HepG2 (cell line): ENCODE results near the gene PRR14. TPM values are rescaled to one million over a fixed set of nuclear protein-coding genes. Genes with fewer than 3 reads are reported as not detected.
A peak's percentile ranks its signal among the peaks of the same experiment; 100 is the strongest.

Experiments used
- AHR ChIP-seq: IDR thresholded peaks from 2 replicates; pipeline ENCODE4 v1.6.1; 2018; ENCODE audit warnings: missing genetic modification reagents, missing compliant biosample characterization
- BORCS8-MEF2B ChIP-seq: sonication (generic); formaldehyde crosslinking; IDR thresholded peaks from 2 replicates; pipeline ENCODE4 v1.8.0; 2022; ENCODE audit warnings: mild to moderate bottlenecking, missing genetic modification reagents
- CEBPG ChIP-seq: IDR thresholded peaks from 2 replicates; pipeline ENCODE4 v1.6.1; 2016
- DNMT1 ChIP-seq: sonication (generic); formaldehyde crosslinking; IDR thresholded peaks from 2 replicates; pipeline ENCODE4 v1.5.1; 2020; ENCODE audit warnings: mild to moderate bottlenecking, missing genetic modification reagents
- GZF1 ChIP-seq: sonication (generic); formaldehyde crosslinking; IDR thresholded peaks from 2 replicates; pipeline ENCODE4 v1.5.1; 2020; ENCODE audit warnings: mild to moderate bottlenecking, missing genetic modification reagents
- MXI1 ChIP-seq: IDR thresholded peaks from 3 replicates; pipeline ENCODE4 v1.6.1; 2012; ENCODE audit warnings: low read depth, low read length, inconsistent platforms, borderline replicate concordance
- REXO4 ChIP-seq: sonication (generic); formaldehyde crosslinking; IDR thresholded peaks from 2 replicates; pipeline ENCODE4 v1.8.0; 2022; ENCODE audit warnings: missing genetic modification reagents, mild to moderate bottlenecking, borderline replicate concordance
- SALL1 ChIP-seq: sonication (generic); formaldehyde crosslinking; IDR thresholded peaks from 2 replicates; pipeline ENCODE4 v1.8.0; 2022; ENCODE audit warnings: mild to moderate bottlenecking, missing genetic modification reagents
- SP1 ChIP-seq, 2 experiments: fragments of 450-650 bp in 1 of 2; sonication (generic) in 1 of 2; formaldehyde crosslinking in 1 of 2; IDR thresholded peaks; 2 replicates each; pipeline versions ENCODE4 v1.4.0 to v1.6.1; 2016 to 2020; ENCODE audit warnings: missing genetic modification reagents in 1 of 2
- STAG1 ChIP-seq: sonication (generic); formaldehyde crosslinking; IDR thresholded peaks from 2 replicates; pipeline ENCODE4 v1.4.0; 2020; ENCODE audit warnings: missing genetic modification reagents
- TBL1XR1 ChIP-seq: fragments of 150-350 bp; IDR thresholded peaks from 2 replicates; pipeline ENCODE4 v1.6.1; 2014; ENCODE audit warnings: borderline replicate concordance, low read length; ENCODE audit not compliant: partially characterized antibody
- TMF1 ChIP-seq: sonication (generic); formaldehyde crosslinking; IDR thresholded peaks from 2 replicates; pipeline ENCODE4 v1.8.1; 2022; ENCODE audit warnings: low read depth, missing genetic modification reagents
- TRIM24 ChIP-seq: sonication (generic); formaldehyde crosslinking; IDR thresholded peaks from 2 replicates; pipeline ENCODE4 v1.8.0; 2022; ENCODE audit warnings: mild to moderate bottlenecking, missing genetic modification reagents
- YEATS2 ChIP-seq: sonication (generic); formaldehyde crosslinking; IDR thresholded peaks from 2 replicates; pipeline ENCODE4 v1.4.0; 2020; ENCODE audit warnings: missing genetic modification reagents, borderline replicate concordance
- ZNF143 ChIP-seq: sonication (generic); formaldehyde crosslinking; IDR thresholded peaks from 2 replicates; pipeline ENCODE4 v1.4.0; 2020; ENCODE audit warnings: missing genetic modification reagents
- ZNF264 ChIP-seq: sonication (generic); formaldehyde crosslinking; IDR thresholded peaks from 2 replicates; pipeline ENCODE4 v1.4.0; 2020; ENCODE audit warnings: missing genetic modification reagents
- ZNF275 ChIP-seq: sonication (generic); formaldehyde crosslinking; IDR thresholded peaks from 2 replicates; pipeline ENCODE4 v1.8.0; 2022; ENCODE audit warnings: missing genetic modification reagents, mild to moderate bottlenecking, inconsistent platforms, borderline replicate concordance
- polyA plus RNA-seq, 8 experiments: library from polyadenylated mRNA; depleted of rRNA in 3 of 8; stranded (reverse) in 7 of 8; unstranded in 1 of 8; fragments of >200 nt; fragmentation: Illumina TruSeq in 4 of 8; extraction: Trizol in 4 of 8; gene quantifications; 2 replicates each; pipeline versions ENCODE4 v1.2.1 to v1.2.3, GENCODE V29; 2011 to 2016; ENCODE audit warnings: low read depth in 4 of 8, missing spikeins in 1 of 8, mixed read lengths in 1 of 8; ENCODE audit not compliant: insufficient read depth in 1 of 8
- total RNA-seq, 5 experiments: library from RNA; depleted of rRNA; stranded (reverse); fragments of >200 nt; fragmentation: Illumina TruSeq; extraction: Trizol; gene quantifications; 2 replicates each; pipeline ENCODE4 v1.2.3, GENCODE V29; 2016; ENCODE audit warnings: low read depth in 1 of 5
- TF ChIP-seq, protein P1 (sequence below): sonication (generic); formaldehyde crosslinking; IDR thresholded peaks from 2 replicates; pipeline ENCODE4 v1.5.0; 2020; ENCODE audit warnings: mild to moderate bottlenecking, missing genetic modification reagents
- TF ChIP-seq, protein P2 (sequence below), 2 experiments: IDR thresholded peaks; 2 replicates each; pipeline ENCODE4 v1.6.1; 2011 to 2012; ENCODE audit warnings: low read length in 2 of 2, borderline replicate concordance in 1 of 2, low read depth in 1 of 2, mild to moderate bottlenecking in 1 of 2, moderate library complexity in 1 of 2
- TF ChIP-seq, protein P3 (sequence below): sonication (generic); formaldehyde crosslinking; IDR thresholded peaks from 2 replicates; pipeline ENCODE4 v1.5.1; 2020; ENCODE audit warnings: missing genetic modification reagents, mild to moderate bottlenecking, borderline replicate concordance

The PRR14 gene
- total and polyA plus RNA-seq, 2 of the 13 experiments (the other 11 are each of a cell fraction or from before 2014, with no cell fraction given), result 8.4 to 11.0 TPM

- TF ChIP-seq ZNF275 (CRISPR knock-in tag) (no peak), AHR (CRISPR knock-in tag) (peak; percentile 84; the same call in 1 of the 2 replicates), DNMT1 (CRISPR knock-in tag) (no peak; the same call in 1 of the 2 replicates), STAG1 (CRISPR knock-in tag) (peak; percentile 99), YEATS2 (CRISPR knock-in tag) (0 out of 2 replicates have a peak, but pooled peaks have one; percentile 47), CEBPG (CRISPR knock-in tag) (0 out of 2 replicates have a peak, but pooled peaks have one; percentile 20), MXI1 (peak; percentile 53; the same call in 1 of the 3 replicates), ZNF264 (CRISPR knock-in tag) (no peak), TRIM24 (CRISPR knock-in tag) (no peak), GZF1 (CRISPR knock-in tag) (no peak), SALL1 (CRISPR knock-in tag) (peak; percentile 60; the same call in 1 of the 2 replicates), ZNF143 (CRISPR knock-in tag) (0 out of 2 replicates have a peak, but pooled peaks have one; percentile 20), TBL1XR1 (peak; percentile 42), REXO4 (CRISPR knock-in tag) (no peak), SP1 (IDR thresholded peaks at IDR 0.05) (no peak), SP1 (CRISPR knock-in tag; IDR thresholded peaks at IDR 0.05) (peak; percentile 56), BORCS8-MEF2B (CRISPR knock-in tag) (0 out of 2 replicates have a peak, but pooled peaks have one; percentile 60), TMF1 (CRISPR knock-in tag) (no peak; the same call in 1 of the 2 replicates)
- TF ChIP-seq, protein P1, sequence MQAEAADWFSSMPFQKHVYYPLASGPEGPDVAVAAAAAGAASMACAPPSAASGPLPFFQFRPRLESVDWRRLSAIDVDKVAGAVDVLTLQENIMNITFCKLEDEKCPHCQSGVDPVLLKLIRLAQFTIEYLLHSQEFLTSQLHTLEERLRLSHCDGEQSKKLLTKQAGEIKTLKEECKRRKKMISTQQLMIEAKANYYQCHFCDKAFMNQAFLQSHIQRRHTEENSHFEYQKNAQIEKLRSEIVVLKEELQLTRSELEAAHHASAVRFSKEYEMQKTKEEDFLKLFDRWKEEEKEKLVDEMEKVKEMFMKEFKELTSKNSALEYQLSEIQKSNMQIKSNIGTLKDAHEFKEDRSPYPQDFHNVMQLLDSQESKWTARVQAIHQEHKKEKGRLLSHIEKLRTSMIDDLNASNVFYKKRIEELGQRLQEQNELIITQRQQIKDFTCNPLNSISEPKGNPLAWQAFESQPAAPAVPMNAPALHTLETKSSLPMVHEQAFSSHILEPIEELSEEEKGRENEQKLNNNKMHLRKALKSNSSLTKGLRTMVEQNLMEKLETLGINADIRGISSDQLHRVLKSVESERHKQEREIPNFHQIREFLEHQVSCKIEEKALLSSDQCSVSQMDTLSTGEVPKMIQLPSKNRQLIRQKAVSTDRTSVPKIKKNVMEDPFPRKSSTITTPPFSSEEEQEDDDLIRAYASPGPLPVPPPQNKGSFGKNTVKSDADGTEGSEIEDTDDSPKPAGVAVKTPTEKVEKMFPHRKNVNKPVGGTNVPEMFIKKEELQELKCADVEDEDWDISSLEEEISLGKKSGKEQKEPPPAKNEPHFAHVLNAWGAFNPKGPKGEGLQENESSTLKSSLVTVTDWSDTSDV (CRISPR knock-in tag), result no peak
- TF ChIP-seq, protein P2, sequence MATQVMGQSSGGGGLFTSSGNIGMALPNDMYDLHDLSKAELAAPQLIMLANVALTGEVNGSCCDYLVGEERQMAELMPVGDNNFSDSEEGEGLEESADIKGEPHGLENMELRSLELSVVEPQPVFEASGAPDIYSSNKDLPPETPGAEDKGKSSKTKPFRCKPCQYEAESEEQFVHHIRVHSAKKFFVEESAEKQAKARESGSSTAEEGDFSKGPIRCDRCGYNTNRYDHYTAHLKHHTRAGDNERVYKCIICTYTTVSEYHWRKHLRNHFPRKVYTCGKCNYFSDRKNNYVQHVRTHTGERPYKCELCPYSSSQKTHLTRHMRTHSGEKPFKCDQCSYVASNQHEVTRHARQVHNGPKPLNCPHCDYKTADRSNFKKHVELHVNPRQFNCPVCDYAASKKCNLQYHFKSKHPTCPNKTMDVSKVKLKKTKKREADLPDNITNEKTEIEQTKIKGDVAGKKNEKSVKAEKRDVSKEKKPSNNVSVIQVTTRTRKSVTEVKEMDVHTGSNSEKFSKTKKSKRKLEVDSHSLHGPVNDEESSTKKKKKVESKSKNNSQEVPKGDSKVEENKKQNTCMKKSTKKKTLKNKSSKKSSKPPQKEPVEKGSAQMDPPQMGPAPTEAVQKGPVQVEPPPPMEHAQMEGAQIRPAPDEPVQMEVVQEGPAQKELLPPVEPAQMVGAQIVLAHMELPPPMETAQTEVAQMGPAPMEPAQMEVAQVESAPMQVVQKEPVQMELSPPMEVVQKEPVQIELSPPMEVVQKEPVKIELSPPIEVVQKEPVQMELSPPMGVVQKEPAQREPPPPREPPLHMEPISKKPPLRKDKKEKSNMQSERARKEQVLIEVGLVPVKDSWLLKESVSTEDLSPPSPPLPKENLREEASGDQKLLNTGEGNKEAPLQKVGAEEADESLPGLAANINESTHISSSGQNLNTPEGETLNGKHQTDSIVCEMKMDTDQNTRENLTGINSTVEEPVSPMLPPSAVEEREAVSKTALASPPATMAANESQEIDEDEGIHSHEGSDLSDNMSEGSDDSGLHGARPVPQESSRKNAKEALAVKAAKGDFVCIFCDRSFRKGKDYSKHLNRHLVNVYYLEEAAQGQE (IDR thresholded peaks at IDR 0.05; ENCODE audit: borderline replicate concordance in 1 of 2, low read depth in 1 of 2, low read length in 2 of 2), result no peak
- TF ChIP-seq, protein P3, sequence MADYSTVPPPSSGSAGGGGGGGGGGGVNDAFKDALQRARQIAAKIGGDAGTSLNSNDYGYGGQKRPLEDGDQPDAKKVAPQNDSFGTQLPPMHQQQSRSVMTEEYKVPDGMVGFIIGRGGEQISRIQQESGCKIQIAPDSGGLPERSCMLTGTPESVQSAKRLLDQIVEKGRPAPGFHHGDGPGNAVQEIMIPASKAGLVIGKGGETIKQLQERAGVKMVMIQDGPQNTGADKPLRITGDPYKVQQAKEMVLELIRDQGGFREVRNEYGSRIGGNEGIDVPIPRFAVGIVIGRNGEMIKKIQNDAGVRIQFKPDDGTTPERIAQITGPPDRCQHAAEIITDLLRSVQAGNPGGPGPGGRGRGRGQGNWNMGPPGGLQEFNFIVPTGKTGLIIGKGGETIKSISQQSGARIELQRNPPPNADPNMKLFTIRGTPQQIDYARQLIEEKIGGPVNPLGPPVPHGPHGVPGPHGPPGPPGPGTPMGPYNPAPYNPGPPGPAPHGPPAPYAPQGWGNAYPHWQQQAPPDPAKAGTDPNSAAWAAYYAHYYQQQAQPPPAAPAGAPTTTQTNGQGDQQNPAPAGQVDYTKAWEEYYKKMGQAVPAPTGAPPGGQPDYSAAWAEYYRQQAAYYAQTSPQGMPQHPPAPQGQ (CRISPR knock-in tag), result 0 out of 2 replicates have a peak, but pooled peaks have one; percentile 62
Measured at GRCh38 chr16:30615358-30616091, 35.2 kb upstream of the PRR14 start (continued).
